Forelimb muscle (tissue), 1 donor: ENCODE data around the gene STX12. TPM values are rescaled to one million over a fixed set of nuclear protein-coding genes. Genes with fewer than 3 reads are reported as not detected.
A peak's percentile ranks its signal among the peaks of the same experiment; 100 is the strongest.

ENCODE experiments used
- DNase-seq: peaks from one replicate; pipeline ENCODE4 v3.0.0-alpha.2; 2013; ENCODE audit warnings: low read depth
- polyA plus RNA-seq: library from polyadenylated mRNA; unstranded; fragments of 120-200 nt; gene quantifications from one replicate; pipeline ENCODE4 v1.2.1, GENCODE V29; 2013; ENCODE audit not compliant: insufficient read length

STX12 gene
- 30.7 TPM for polyA plus RNA-seq

GRCh38 chr1:27772932-27773825 is at the start of gene STX12:
Gene STX12 (plus strand): TSS chr1:27773219. CDS start chr1:27773308, 89 bp downstream.
- DNase-seq, result peak; percentile 98

- no peak for DNase-seq
These were observed 48.1 kb upstream of the STX12 start for GRCh38 chr1:27724961-27725373.

GRCh38 chr1:27725374-27726172 is 47.4 kb upstream of the STX12 start, which contains the start of gene FAM76A:
Gene FAM76A (plus strand): TSS chr1:27725961. CDS start chr1:27726081, 120 bp downstream.
- DNase-seq, result peak; percentile 99

- DNase-seq, result no peak
These were observed 46.6 kb upstream of the STX12 start for GRCh38 chr1:27726173-27727044.

- no peak for DNase-seq
These were observed 45.9 kb upstream of the STX12 start for GRCh38 chr1:27727126-27727525.

- no peak for DNase-seq
These were observed 36.8 kb upstream of the STX12 start for GRCh38 chr1:27736252-27736651.

GRCh38 chr1:27741121-27741520 is 31.9 kb upstream of the STX12 start:
- no peak for DNase-seq

- no peak for DNase-seq
These were observed 28.5 kb upstream of the STX12 start for GRCh38 chr1:27744556-27744955.

- DNase-seq, result no peak
These were observed 27.6 kb upstream of the STX12 start for GRCh38 chr1:27745466-27745865.

- no peak for DNase-seq
These were observed 20.7 kb upstream of the STX12 start for GRCh38 chr1:27752360-27752759.

GRCh38 chr1:27755286-27755685 is 17.7 kb upstream of the STX12 start:
- DNase-seq, result no peak

- DNase-seq, result no peak
These were observed 17.2 kb upstream of the STX12 start for GRCh38 chr1:27755865-27756264.

GRCh38 chr1:27759236-27759635 is 13.8 kb upstream of the STX12 start:
- no peak for DNase-seq

GRCh38 chr1:27760426-27760825 is 12.6 kb upstream of the STX12 start:
- DNase-seq, result no peak

GRCh38 chr1:27762033-27762432 is 11.0 kb upstream of the STX12 start:
- DNase-seq, result no peak

GRCh38 chr1:27763358-27763757 is 9.7 kb upstream of the STX12 start:
- DNase-seq, result no peak

- no peak for DNase-seq
These were observed 2.7 kb upstream of the STX12 start for GRCh38 chr1:27770293-27770830.

GRCh38 chr1:27772036-27772931 is 735 bp upstream of the STX12 start:
- peak; percentile 52 for DNase-seq

- no peak for DNase-seq
These were observed 917 bp downstream of the STX12 start for GRCh38 chr1:27773826-27774445.

- no peak for DNase-seq
These were observed 1.6 kb downstream of the STX12 start for GRCh38 chr1:27774654-27775053.
